WI38 (cell line): Measurements from ENCODE around the gene CYB561D1.
"Not testable (repeated sequence)": the region's sequence is repeated elsewhere in the genome, so short reads cannot be mapped to it uniquely, and the experiment has no call there.

Experiments used
- H3K4me3 ChIP-seq: 2 replicates; pipeline ENCODE4 v1.5.1; 2011; ENCODE audit warnings: low read depth, mild to moderate bottlenecking, control low read depth, low read length
- CTCF ChIP-seq: IDR thresholded peaks from 2 replicates; pipeline ENCODE4 v1.5.1; 2012; ENCODE audit warnings: low read depth, mild to moderate bottlenecking, control low read depth, low read length

The CYB561D1 gene

GRCh38 chr1:109466452-109467300 lies 27.2 kb upstream of the CYB561D1 start, which contains the start of gene SYPL2:
Gene SYPL2 (plus strand): TSS chr1:109466546. CDS start chr1:109466844, 298 bp downstream.
- H3K4me3 ChIP-seq, result peak within 1 kb of the TSS; percentile 55
- TF ChIP-seq CTCF, result no peak

- no peak overlapping the region for H3K4me3 ChIP-seq
- TF ChIP-seq CTCF, result no peak
Measured at GRCh38 chr1:109467301-109467777, 26.6 kb upstream of the CYB561D1 start.

- TF ChIP-seq CTCF, result no peak
- no peak overlapping the region for H3K4me3 ChIP-seq
Measured at GRCh38 chr1:109468061-109468460, 25.8 kb upstream of the CYB561D1 start.

GRCh38 chr1:109468903-109469302 lies 25.0 kb upstream of the CYB561D1 start:
- TF ChIP-seq CTCF, result no peak
- no peak overlapping the region for H3K4me3 ChIP-seq

- TF ChIP-seq CTCF, result no peak
- H3K4me3 ChIP-seq, result no peak overlapping the region
Measured at GRCh38 chr1:109470245-109470644, 23.6 kb upstream of the CYB561D1 start.

GRCh38 chr1:109472779-109473178 lies 21.1 kb upstream of the CYB561D1 start:
- no peak overlapping the region for H3K4me3 ChIP-seq
- no peak for TF ChIP-seq CTCF

GRCh38 chr1:109473284-109474057 lies 20.4 kb upstream of the CYB561D1 start:
- H3K4me3 ChIP-seq, result not testable (repeated sequence)
